Activated T-cell treated with anti-CD3 and anti-CD28 coated beads, Interleukin-2, amount 50 U/mL, for 72 hours (primary cell): ENCODE measurements around the gene CCDC30. TPM values are rescaled to one million over a fixed set of nuclear protein-coding genes. Genes with fewer than 3 reads are reported as not detected.

ENCODE experiments used
- ATAC-seq, 2 donors: fragments of 150-1000 bp; cut with Tn5 transposase; replicated peaks in 1 of 2; 2 replicates each; pipeline ENCODE4 v1.10.0; 2021; ENCODE audit warnings: moderate library complexity in 2 of 2, mild to moderate bottlenecking in 1 of 2
- DNase-seq, 2 donors: peaks; one replicate each; pipeline ENCODE4 v3.0.0; 2021 to 2022; ENCODE audit warnings: mixed read lengths in 1 of 2
- H3K27ac Mint-ChIP-seq: one replicate; pipeline ENCODE4 v1.8.0; 2022; ENCODE audit warnings: mild to moderate bottlenecking, moderate library complexity, mixed read lengths
- H3K27me3 Mint-ChIP-seq: one replicate; pipeline ENCODE4 v1.8.0; 2022; ENCODE audit warnings: low read depth, mixed read lengths
- H3K36me3 Mint-ChIP-seq, 2 donors: one replicate each; pipeline ENCODE4 v1.8.0; 2022; ENCODE audit warnings: mixed read lengths in 2 of 2, mild to moderate bottlenecking in 1 of 2; ENCODE audit not compliant: insufficient read depth in 2 of 2
- H3K4me1 Mint-ChIP-seq: one replicate; pipeline ENCODE4 v1.8.0; 2022; ENCODE audit warnings: low read depth, mixed read lengths
- H3K4me3 Mint-ChIP-seq, 2 donors: one replicate each; pipeline ENCODE4 v1.8.0; 2022; ENCODE audit warnings: mild to moderate bottlenecking in 2 of 2, mixed read lengths in 2 of 2, moderate library complexity in 2 of 2
- H3K9me3 Mint-ChIP-seq, 2 donors: one replicate each; pipeline ENCODE4 v1.8.0; 2022; ENCODE audit warnings: mixed read lengths in 2 of 2
- total RNA-seq, 2 donors: library from RNA; stranded (reverse); gene quantifications; one replicate each; pipeline ENCODE4 v1.2.3, GENCODE V29; 2022

Gene CCDC30
- total RNA-seq, 2 donors from 2014 or later, result 2.7 to 3.0 TPM

- H3K27me3 Mint-ChIP-seq, result no peaks in the 10 kb centered on the region
- H3K36me3 Mint-ChIP-seq, result peaks cover 26 to 73% of the 10 kb centered on the region in 2 donors
- no peak overlapping the region for H3K4me3 Mint-ChIP-seq
- no peaks in the 10 kb centered on the region for H3K9me3 Mint-ChIP-seq
- DNase-seq, result no peak
- H3K27ac Mint-ChIP-seq, result peak overlapping the region; percentile 7
- ATAC-seq, result no peak
- peaks cover 8% of the 10 kb centered on the region for H3K4me1 Mint-ChIP-seq
These were observed 236.9 kb downstream of the CCDC30 start for GRCh38 chr1:42700006-42700405.

GRCh38 chr1:42703888-42704464 is 240.9 kb downstream of the CCDC30 start:
- Mint-ChIP-seq H3K9me3 (peaks cover 0 to 2% of the 10 kb centered on the region in 2 donors), H3K4me1 (peaks cover under 1% of the 10 kb centered on the region), H3K36me3 (peaks cover 26 to 67% of the 10 kb centered on the region in 2 donors), H3K4me3 (no peak overlapping the region), H3K27me3 (no peaks in the 10 kb centered on the region), H3K27ac (peak overlapping the region; percentile 34)
- ATAC-seq, result no peak
- no peak for DNase-seq

Other genes starting within 250 kb of the CCDC30 start
- 10 to 100 TPM; 44.5 to 47.5 TPM for gene FOXJ3, start 128.1 kb upstream of the CCDC30 start, total RNA-seq
- 1 to 10 TPM in 1 of 2 donors, under 1 TPM in 1; 0.79 to 1.9 TPM for gene RIMKLA, start 82.5 kb upstream of the CCDC30 start, total RNA-seq
- gene ZMYND12, start 7.3 kb upstream of the CCDC30 start, total RNA-seq, result 1 to 10 TPM; 1.4 to 1.7 TPM
- gene PPCS, start 6.7 kb upstream of the CCDC30 start, total RNA-seq, result 10 to 100 TPM; 53.0 to 63.6 TPM
- 10 to 100 TPM; 74.2 to 89.9 TPM for gene PPIH, start 195.1 kb downstream of the CCDC30 start, total RNA-seq
- gene YBX1, start 219.1 kb downstream of the CCDC30 start, total RNA-seq, result 100 to 1,000 TPM; 486 to 615 TPM